Type B pancreatic cell (in vitro differentiated cells): ENCODE data around the gene PPP2R1B. TPM values are rescaled to one million over a fixed set of nuclear protein-coding genes. Genes with fewer than 3 reads are reported as not detected.
A peak's percentile ranks its signal among the peaks of the same experiment; 100 is the strongest.
"Not testable (repeated sequence)": the region's sequence is repeated elsewhere in the genome, so short reads cannot be mapped to it uniquely, and the experiment has no call there.

ENCODE experiments used
- DNase-seq: peaks from one replicate; pipeline ENCODE4 v3.0.0; 2021; ENCODE audit warnings: mixed read lengths; ENCODE audit not compliant: unreplicated experiment; ENCODE audit errors: extremely low spot score
- H3K27ac Mint-ChIP-seq: 2 replicates; pipeline ENCODE4 v1.8.0; 2021; ENCODE audit warnings: mild to moderate bottlenecking, mixed read lengths
- H3K27me3 Mint-ChIP-seq: 2 replicates; pipeline ENCODE4 v1.8.0; 2021; ENCODE audit warnings: mixed read lengths
- H3K36me3 Mint-ChIP-seq: 2 replicates; pipeline ENCODE4 v1.8.0; 2021; ENCODE audit warnings: mixed read lengths
- H3K4me1 Mint-ChIP-seq: one replicate; pipeline ENCODE4 v1.8.0; 2021; ENCODE audit warnings: mixed read lengths; ENCODE audit not compliant: unreplicated experiment
- H3K4me3 Mint-ChIP-seq: 2 replicates; pipeline ENCODE4 v1.8.0; 2021; ENCODE audit warnings: mild to moderate bottlenecking, mixed read lengths
- H3K9me3 Mint-ChIP-seq: 2 replicates; pipeline ENCODE4 v1.8.0; 2021; ENCODE audit warnings: mixed read lengths
- CTCF ChIP-seq: fragments of 200-600 bp; sonication (generic); conservative IDR thresholded peaks from 2 replicates; pipeline ENCODE4 v1.5.0; 2021; ENCODE audit warnings: antibody characterized with exemption, mild to moderate bottlenecking
- total RNA-seq: library from RNA; stranded (reverse); gene quantifications from 2 replicates; pipeline ENCODE4 v1.2.1, GENCODE V29; 2021; ENCODE audit warnings: low replicate concordance

The PPP2R1B gene
- total RNA-seq, 1 donor from 2014 or later = 52.3 TPM

GRCh38 chr11:111774955-111775710, 8.9 kb upstream of the PPP2R1B start:
- no peaks in the 10 kb centered on the region for H3K36me3 Mint-ChIP-seq
- no peak overlapping the region for H3K27ac Mint-ChIP-seq
- H3K4me1 Mint-ChIP-seq = peaks cover 16% of the 10 kb centered on the region
- H3K4me3 Mint-ChIP-seq = no peak overlapping the region
- TF ChIP-seq CTCF = no peak
- DNase-seq = no peak
- no peaks in the 10 kb centered on the region for H3K9me3 Mint-ChIP-seq
- H3K27me3 Mint-ChIP-seq = no peaks in the 10 kb centered on the region

DNA sequence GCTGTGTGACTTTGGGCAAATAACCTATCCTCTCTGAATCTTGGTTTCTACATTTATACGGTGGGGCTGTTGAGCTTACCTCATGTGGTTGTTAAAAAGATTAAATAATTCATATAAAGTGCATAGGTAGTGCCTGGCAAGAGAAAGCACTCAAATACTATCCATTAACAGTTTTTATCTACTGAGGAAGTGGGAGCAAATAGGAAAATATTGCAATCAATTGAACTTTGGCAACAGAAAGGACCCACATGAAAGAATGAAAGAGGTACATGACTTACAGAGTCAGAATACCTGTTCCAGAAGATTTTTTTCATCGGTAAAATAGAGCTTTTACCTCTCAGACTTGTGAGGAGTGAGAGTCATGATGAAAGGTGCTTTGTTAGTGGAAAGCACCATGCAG, 6.3 kb upstream of the PPP2R1B start:
- TF ChIP-seq CTCF = no peak
- Mint-ChIP-seq H3K4me3 (no peak overlapping the region), H3K27me3 (no peaks in the 10 kb centered on the region), H3K4me1 (peaks cover 10% of the 10 kb centered on the region), H3K27ac (no peak overlapping the region), H3K9me3 (no peaks in the 10 kb centered on the region), H3K36me3 (no peaks in the 10 kb centered on the region)
- no peak for DNase-seq

DNA sequence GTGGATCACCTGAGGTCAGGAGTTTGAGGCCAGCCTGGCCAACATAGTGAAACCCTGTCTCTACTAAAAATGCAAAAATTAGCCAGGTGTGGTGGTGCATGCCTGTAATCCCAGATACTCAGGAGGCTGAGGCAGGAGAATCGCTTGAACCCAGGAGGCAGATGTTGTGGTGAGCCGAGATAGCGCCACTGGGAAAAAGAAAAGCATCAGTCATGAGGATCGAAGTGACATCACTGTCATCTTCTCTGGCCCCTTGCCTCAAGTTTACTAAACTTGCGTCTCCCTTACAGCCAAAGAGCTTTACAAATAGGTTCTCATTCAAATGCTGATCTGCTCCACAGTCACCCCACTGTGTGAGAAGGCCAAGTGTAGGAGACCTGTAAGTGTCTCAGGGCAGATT, 5.0 kb upstream of the PPP2R1B start:
- H3K27me3 Mint-ChIP-seq, H3K9me3 Mint-ChIP-seq, DNase-seq, H3K27ac Mint-ChIP-seq, H3K4me3 Mint-ChIP-seq, H3K36me3 Mint-ChIP-seq: not testable (repeated sequence)
- peaks cover 10% of the 10 kb centered on the region for H3K4me1 Mint-ChIP-seq

DNA sequence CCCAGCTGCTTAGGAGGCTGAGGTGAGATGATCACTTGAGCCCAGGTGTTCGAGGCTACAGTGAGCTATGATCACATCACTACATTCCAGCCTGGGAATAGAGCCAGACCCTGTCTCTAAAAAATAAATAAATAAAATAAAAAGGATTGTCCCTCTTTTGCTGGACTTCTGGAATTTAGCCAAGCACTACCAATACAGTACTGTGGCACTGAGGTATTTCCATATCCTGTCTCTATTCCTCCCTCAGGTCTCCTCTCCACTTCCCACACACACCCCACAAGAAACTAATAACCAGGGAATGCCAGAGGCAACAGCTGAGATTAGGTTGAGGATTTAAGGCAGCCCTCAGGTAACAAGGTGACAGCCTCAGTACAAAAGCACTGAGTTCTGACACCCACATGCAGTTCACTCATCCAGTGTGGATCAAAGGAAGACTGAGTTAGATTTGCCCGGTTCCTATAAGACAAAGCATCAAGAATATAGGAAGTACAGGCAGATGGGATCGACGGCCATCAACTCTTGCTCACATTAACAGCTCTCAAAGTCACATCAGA, 4.5 kb upstream of the PPP2R1B start:
- H3K36me3 Mint-ChIP-seq = no peaks in the 10 kb centered on the region
- H3K9me3 Mint-ChIP-seq = no peaks in the 10 kb centered on the region
- peak overlapping the region; percentile 3 for H3K27ac Mint-ChIP-seq
- H3K27me3 Mint-ChIP-seq = no peaks in the 10 kb centered on the region
- DNase-seq = no peak
- peaks cover 10% of the 10 kb centered on the region for H3K4me1 Mint-ChIP-seq
- TF ChIP-seq CTCF = no peak
- H3K4me3 Mint-ChIP-seq = no peak overlapping the region

- no peak for TF ChIP-seq CTCF
- Mint-ChIP-seq H3K27ac (peak overlapping the region; percentile 88), H3K36me3 (peaks cover 11% of the 10 kb centered on the region), H3K4me3 (peak overlapping the region; percentile 93), H3K9me3 (no peaks in the 10 kb centered on the region), H3K27me3 (no peaks in the 10 kb centered on the region), H3K4me1 (peaks cover 24% of the 10 kb centered on the region)
- no peak for DNase-seq
Observed at GRCh38 chr11:111766834-111767142, 599 bp upstream of the PPP2R1B start.

DNA sequence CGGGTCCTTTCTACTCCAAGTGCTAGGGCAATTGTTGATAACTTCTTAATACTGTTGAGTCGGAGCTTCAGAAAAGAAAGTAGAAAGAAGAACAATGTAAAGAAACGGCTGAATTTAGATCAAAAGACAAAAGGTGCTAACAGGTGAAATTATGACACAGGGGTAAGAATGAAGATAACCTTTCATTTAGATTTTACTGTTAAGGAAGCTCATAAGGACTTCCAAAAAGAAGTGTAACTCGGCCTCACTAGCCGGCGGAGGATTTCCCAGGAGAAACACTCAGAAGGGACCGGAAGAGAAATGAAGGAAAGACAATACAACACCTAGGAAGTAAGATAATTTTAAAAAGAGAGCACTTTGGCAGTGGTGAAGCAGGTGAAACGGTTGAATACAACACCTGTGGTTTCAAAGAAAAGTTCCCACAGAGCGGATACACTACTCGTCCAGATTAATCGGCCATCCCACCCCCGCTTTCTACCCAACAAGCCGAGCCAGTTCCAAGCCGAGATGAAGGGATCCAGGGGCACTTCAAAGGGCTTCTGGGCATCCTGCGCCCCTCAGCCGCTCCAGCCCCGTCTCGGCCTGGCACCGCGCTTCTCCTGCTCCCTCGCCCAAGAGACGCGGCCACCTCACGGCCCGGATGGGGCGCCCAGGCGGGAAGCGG, 737 bp downstream of the PPP2R1B start:
- DNase-seq = no peak
- TF ChIP-seq CTCF = no peak
- Mint-ChIP-seq H3K27me3 (no peaks in the 10 kb centered on the region), H3K36me3 (peaks cover 16% of the 10 kb centered on the region), H3K27ac (peak overlapping the region; percentile 88), H3K4me1 (peaks cover 20% of the 10 kb centered on the region), H3K4me3 (peak overlapping the region; percentile 93), H3K9me3 (no peaks in the 10 kb centered on the region)
